Ishikawa (cell line): ENCODE data around the gene LONP2.

Experiments
- CREB1 ChIP-seq: IDR thresholded peaks from 2 replicates; pipeline ENCODE4 v1.6.1; 2012; ENCODE audit warnings: low read depth
- EP300 ChIP-seq: IDR thresholded peaks from 2 replicates; pipeline ENCODE4 v1.6.1; 2012; ENCODE audit warnings: borderline replicate concordance
- FOXM1 ChIP-seq: IDR thresholded peaks from 2 replicates; pipeline ENCODE4 v1.6.1; 2012; ENCODE audit warnings: low read depth, borderline replicate concordance
- NFIC ChIP-seq: IDR thresholded peaks from 2 replicates; pipeline ENCODE4 v1.6.1; 2012
- RAD21 ChIP-seq: IDR thresholded peaks from 2 replicates; pipeline ENCODE4 v1.6.1; 2012; ENCODE audit warnings: low read depth
- REST ChIP-seq: IDR thresholded peaks from 2 replicates; pipeline ENCODE4 v1.6.1; 2012; ENCODE audit warnings: low read depth, mild to moderate bottlenecking
- TAF1 ChIP-seq: IDR thresholded peaks from 2 replicates; pipeline ENCODE4 v1.6.1; 2012; ENCODE audit warnings: low read depth, mild to moderate bottlenecking
- TEAD4 ChIP-seq: IDR thresholded peaks from 2 replicates; pipeline ENCODE4 v1.6.1; 2012
- YY1 ChIP-seq: IDR thresholded peaks from 2 replicates; pipeline ENCODE4 v1.6.1; 2012; ENCODE audit warnings: low read depth
- ZBTB7A ChIP-seq: IDR thresholded peaks from 2 replicates; pipeline ENCODE4 v1.6.1; 2012; ENCODE audit warnings: low read depth
- TF ChIP-seq, protein P1 (sequence below): IDR thresholded peaks from 2 replicates; pipeline ENCODE4 v1.6.1; 2012

GRCh38 chr16:48369765-48370164 is 125.7 kb downstream of the LONP2 start:
- TF ChIP-seq RAD21 (no peak), TAF1 (no peak), ZBTB7A (no peak), CREB1 (no peak), EP300 (no peak), REST (no peak), FOXM1 (no peak), TEAD4 (no peak), YY1 (no peak), NFIC (no peak)
- TF ChIP-seq, protein P1, sequence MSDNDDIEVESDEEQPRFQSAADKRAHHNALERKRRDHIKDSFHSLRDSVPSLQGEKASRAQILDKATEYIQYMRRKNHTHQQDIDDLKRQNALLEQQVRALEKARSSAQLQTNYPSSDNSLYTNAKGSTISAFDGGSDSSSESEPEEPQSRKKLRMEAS: no peak
